Panc1 (cell line): ENCODE results near the gene CD300E. TPM values are rescaled to one million over a fixed set of nuclear protein-coding genes. Genes with fewer than 3 reads are reported as not detected.

Experiments used
- ATAC-seq: fragments of 200-7000 bp; cut with Tn5 transposase; 2 replicates; pipeline ENCODE4 v1.9.1; 2020; ENCODE audit warnings: mild to moderate bottlenecking, moderate library complexity
- BruUV-seq: library from RNA; stranded (reverse); fragments of 400-500 nt; replicated peaks from 2 replicates; lab custom pipeline; 2021; lab: Mats Ljungman, UMichigan
- CTCF ChIA-PET: fragments of 300-600 bp; sonication (Branson Sonifier 250); formaldehyde crosslinking; loops from one replicate; lab custom pipeline; 2022; ENCODE audit warnings: antibody characterized with exemption; lab: Charles Lee
- POLR2A ChIA-PET: fragments of 300-600 bp; sonication (Branson Sonifier 250); formaldehyde crosslinking; loops from one replicate; lab custom pipeline; 2022; ENCODE audit warnings: antibody characterized with exemption; lab: Charles Lee
- DNase-seq: peaks from one replicate; pipeline ENCODE4 v3.0.0-alpha.2; 2010; ENCODE audit warnings: low read depth, low spot score
- H3K27ac ChIP-seq: 2 replicates; pipeline ENCODE4 v1.5.1; 2011; ENCODE audit warnings: mild to moderate bottlenecking, low read length, inconsistent platforms
- H3K27me3 ChIP-seq: fragments of 200-500 bp; sonication (Bioruptor generic); 2 replicates; pipeline ENCODE4 v1.6.0; 2014; ENCODE audit warnings: low read length, inconsistent platforms; ENCODE audit not compliant: control insufficient read depth, insufficient read depth
- H3K36me3 ChIP-seq: fragments of 200-500 bp; sonication (Bioruptor generic); 2 replicates; pipeline ENCODE4 v1.5.1; 2014; ENCODE audit warnings: inconsistent platforms, mild to moderate bottlenecking, low read length, moderate library complexity; ENCODE audit not compliant: control insufficient read depth, insufficient read depth
- H3K4me1 ChIP-seq: 2 replicates; pipeline ENCODE4 v1.5.1; 2011; ENCODE audit warnings: inconsistent platforms, mild to moderate bottlenecking, low read length, moderate library complexity; ENCODE audit not compliant: control insufficient read depth, insufficient read depth
- H3K4me3 ChIP-seq, 2 experiments: 2 replicates each; pipeline ENCODE4 v1.5.1; 2011 to 2012; ENCODE audit warnings: low read depth in 2 of 2, low read length in 2 of 2, mild to moderate bottlenecking in 2 of 2, inconsistent platforms in 1 of 2, moderate library complexity in 1 of 2
- H3K9me3 ChIP-seq: fragments of 200-500 bp; sonication (Bioruptor generic); 2 replicates; pipeline ENCODE4 v1.5.1; 2014; ENCODE audit warnings: low read depth, mild to moderate bottlenecking, inconsistent platforms, low read length, moderate library complexity; ENCODE audit not compliant: control insufficient read depth, insufficient read depth
- CTCF ChIP-seq: fragments of 450-650 bp; IDR thresholded peaks from 2 replicates; pipeline ENCODE4 v1.5.1; 2017; ENCODE audit warnings: mild to moderate bottlenecking
- POLR2AphosphoS5 ChIP-seq: IDR thresholded peaks from 2 replicates; pipeline ENCODE4 v1.6.1; 2012; ENCODE audit warnings: mild to moderate bottlenecking, low read depth, low read length, moderate library complexity
- REST ChIP-seq, 2 experiments: IDR thresholded peaks; 2 replicates each; pipeline ENCODE4 v1.6.1; 2011 to 2012; ENCODE audit warnings: low read depth in 2 of 2, control low read depth in 1 of 2, low read length in 1 of 2, mild to moderate bottlenecking in 1 of 2, moderate library complexity in 1 of 2; ENCODE audit not compliant: insufficient read depth in 1 of 2
- SIN3A ChIP-seq: IDR thresholded peaks from 2 replicates; pipeline ENCODE4 v1.6.1; 2012; ENCODE audit warnings: low read depth, mild to moderate bottlenecking, low read length, moderate library complexity, borderline replicate concordance; ENCODE audit not compliant: insufficient read depth
- TCF7L2 ChIP-seq: IDR thresholded peaks from 2 replicates; pipeline ENCODE4 v1.6.1; 2011; ENCODE audit warnings: mild to moderate bottlenecking, low read depth, low read length, inconsistent platforms
- in situ Hi-C: cut with HindIII; loops from 2 replicates; pipeline ENCODE4 v1.10.0; 2016; ENCODE audit warnings: low sequenced_read_pairs, low pct_unique_long_range_greater_than_20kb
- intact Hi-C: fragments of 100-400 bp; cut with micrococcal nuclease; formaldehyde crosslinking; loops from one replicate; pipeline ENCODE4 v1.10.0; 2022; ENCODE audit not compliant: unreplicated experiment
- total RNA-seq: library from RNA; stranded (reverse); gene quantifications from one replicate; pipeline ENCODE4 v1.2.1, GENCODE V29; 2021; ENCODE audit not compliant: unreplicated experiment

CD300E gene
- total RNA-seq, 1 experiment from 2014 or later: not detected

- no peak overlapping the region for H3K4me3 ChIP-seq
- TF ChIP-seq TCF7L2: no peak
- TF ChIP-seq POLR2AphosphoS5: no peak
- TF ChIP-seq CTCF: no peak
- no peak for TF ChIP-seq REST (IDR thresholded peaks at IDR 0.05; ENCODE audit: insufficient read depth in 1 of 2, low read depth in 2 of 2, low read length in 1 of 2)
- BruUV-seq: no TSS peak
- in situ Hi-C loops (no loop called here), intact Hi-C loops (no loop called here)
- H3K27me3 ChIP-seq: peaks cover 6% of the 10 kb centered on the region; the same call in 1 of the 2 replicates
- H3K27ac ChIP-seq: no peak overlapping the region
- ATAC-seq: no peak
- CTCF ChIA-PET: no interaction called here
- no peaks in the 10 kb centered on the region for H3K36me3 ChIP-seq
- no peaks in the 10 kb centered on the region; the same call in 1 of the 2 replicates for H3K9me3 ChIP-seq
- H3K4me1 ChIP-seq: no peaks in the 10 kb centered on the region
- DNase-seq: no peak
- POLR2A ChIA-PET: no interaction called here
These were observed 43.6 kb downstream of the CD300E start for GRCh38 chr17:74579900-74580299.

- POLR2A ChIA-PET: no interaction called here
- H3K4me1 ChIP-seq: no peaks in the 10 kb centered on the region
- H3K27ac ChIP-seq: no peak overlapping the region
- intact Hi-C loops (no loop called here), in situ Hi-C loops (no loop called here)
- H3K36me3 ChIP-seq: no peaks in the 10 kb centered on the region
- TF ChIP-seq REST (IDR thresholded peaks at IDR 0.05; ENCODE audit: insufficient read depth in 1 of 2, low read depth in 2 of 2, low read length in 1 of 2) (no peak), SIN3A (no peak), CTCF (no peak), POLR2AphosphoS5 (no peak)
- CTCF ChIA-PET: no interaction called here
- no peak for DNase-seq
- ATAC-seq: no peak
- H3K27me3 ChIP-seq: peaks cover 9% of the 10 kb centered on the region; the same call in 1 of the 2 replicates
- no TSS peak for BruUV-seq
- no peak overlapping the region for H3K4me3 ChIP-seq
- H3K9me3 ChIP-seq: no peaks in the 10 kb centered on the region
These were observed 44.6 kb downstream of the CD300E start for GRCh38 chr17:74578979-74579378.
